HG03469 (cell line): ENCODE results near the gene IL17RC.

Experiments
- ATAC-seq: cut with Tn5 transposase; IDR thresholded peaks from one replicate; pipeline ENCODE4 v1.9.1; 2021; ENCODE audit warnings: mild to moderate bottlenecking, moderate library complexity, moderate number of reproducible peaks; ENCODE audit not compliant: unreplicated experiment

IL17RC gene

DNA sequence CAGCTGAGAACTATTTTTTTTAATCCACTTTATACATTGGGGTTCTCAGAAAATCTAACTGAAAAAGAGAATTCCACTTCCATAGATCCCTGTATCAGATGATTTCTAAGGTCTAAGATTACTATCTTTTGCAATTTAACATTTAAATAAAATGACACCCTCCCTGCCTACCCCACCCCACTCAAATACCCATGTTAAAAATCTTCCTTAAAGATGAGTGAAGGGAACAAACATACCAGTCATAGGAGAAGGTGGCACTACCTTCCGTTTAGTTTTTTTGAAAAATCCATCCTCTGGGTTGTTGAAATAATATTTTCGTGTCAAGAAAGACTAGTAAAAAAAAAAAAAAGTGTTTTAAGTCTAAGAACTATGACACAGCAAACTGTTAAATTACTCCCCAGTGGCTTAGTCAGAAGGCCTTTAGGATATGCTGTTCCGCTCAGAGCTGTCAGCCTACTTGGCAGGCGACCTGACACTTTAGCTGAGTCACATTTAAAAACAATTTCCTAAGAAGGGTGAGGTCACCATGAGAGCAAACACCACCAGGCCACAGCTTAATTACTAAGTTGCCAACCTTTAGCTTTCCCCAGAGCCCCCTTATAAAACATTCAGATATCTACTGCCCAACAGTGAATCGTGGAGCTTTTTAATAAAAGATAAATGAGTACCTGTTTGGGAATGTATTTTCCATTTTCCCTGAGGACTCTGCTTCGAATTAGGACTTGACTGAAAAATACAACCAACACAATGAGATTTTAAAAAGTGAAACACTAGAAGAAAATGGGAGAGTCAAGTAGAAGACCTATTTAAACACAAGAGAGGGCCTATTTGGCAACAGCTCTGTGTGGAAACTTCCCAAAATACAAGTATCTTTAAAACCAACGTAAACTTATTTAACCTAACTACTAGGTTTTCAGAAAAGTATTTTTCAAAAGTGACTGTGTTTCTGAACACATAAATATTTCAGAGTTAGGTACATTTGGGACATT lies 60.1 kb downstream of the IL17RC start:
- no peak for ATAC-seq

DNA sequence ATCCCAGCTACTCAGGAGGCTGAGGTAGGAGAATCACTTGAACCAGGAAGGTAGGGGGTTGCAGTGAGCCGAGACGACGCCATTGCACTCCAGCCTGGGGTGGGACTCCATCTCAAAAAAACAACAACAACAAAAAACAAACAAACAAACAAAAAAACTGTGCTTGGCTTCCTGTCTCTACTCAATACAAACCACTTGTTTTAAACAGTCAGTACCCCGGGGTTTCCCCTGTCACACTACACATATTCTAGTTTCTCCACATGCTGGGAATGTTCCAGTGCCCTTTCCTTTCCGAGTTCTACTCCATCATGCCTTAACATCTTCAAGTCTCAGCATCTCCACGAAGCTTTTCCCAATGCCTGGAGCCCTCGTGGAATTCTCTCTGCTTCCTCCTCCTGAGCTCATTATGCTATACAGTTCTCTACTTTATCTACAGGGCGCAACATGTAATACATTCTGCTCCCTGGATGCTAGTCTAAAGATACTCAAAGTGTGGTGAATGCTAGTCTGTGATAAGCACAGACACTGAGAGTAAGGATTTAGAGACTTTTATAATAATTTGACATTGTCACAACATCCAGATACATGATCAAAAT lies 61.9 kb downstream of the IL17RC start:
- no peak for ATAC-seq

DNA sequence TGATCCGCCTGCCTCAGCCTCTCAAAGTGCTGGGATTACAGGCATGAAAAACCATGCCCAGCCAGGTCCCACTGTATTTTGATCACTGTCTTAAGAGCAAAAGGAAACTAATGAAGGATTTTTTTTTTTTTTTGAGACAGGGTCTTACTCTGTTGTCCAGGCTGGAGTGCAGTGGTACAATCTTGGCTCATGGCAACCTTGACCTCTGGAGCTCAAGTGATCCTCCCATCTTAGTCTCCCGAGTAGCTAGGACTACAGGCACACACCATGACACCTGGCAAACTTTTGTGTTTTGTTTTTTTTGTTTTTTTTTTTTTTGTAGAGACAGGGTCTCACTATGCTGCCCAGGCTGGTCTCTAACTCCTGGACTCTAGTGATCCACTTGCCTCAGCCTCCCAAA lies 63.4 kb downstream of the IL17RC start:
- ATAC-seq = no peak
